GM11168 (cell line): ENCODE results near the gene KRT3.
"Not testable (repeated sequence)": the region's sequence is repeated elsewhere in the genome, so short reads cannot be mapped to it uniquely, and the experiment has no call there.

Experiments
- in situ Hi-C: fragments of 300-500 bp; cut with MboI; formaldehyde crosslinking; loops from one replicate; pipeline ENCODE4 v1.12.0; 2022; ENCODE audit warnings: low sequenced_read_pairs; ENCODE audit not compliant: unreplicated experiment

KRT3 gene

GRCh38 chr12:52799505-52800211 is 3.7 kb upstream of the KRT3 start:
- in situ Hi-C loops, result no loop called here

- in situ Hi-C loops, result no loop called here
Measured at GRCh38 chr12:52798671-52799504, 3.0 kb upstream of the KRT3 start.

DNA sequence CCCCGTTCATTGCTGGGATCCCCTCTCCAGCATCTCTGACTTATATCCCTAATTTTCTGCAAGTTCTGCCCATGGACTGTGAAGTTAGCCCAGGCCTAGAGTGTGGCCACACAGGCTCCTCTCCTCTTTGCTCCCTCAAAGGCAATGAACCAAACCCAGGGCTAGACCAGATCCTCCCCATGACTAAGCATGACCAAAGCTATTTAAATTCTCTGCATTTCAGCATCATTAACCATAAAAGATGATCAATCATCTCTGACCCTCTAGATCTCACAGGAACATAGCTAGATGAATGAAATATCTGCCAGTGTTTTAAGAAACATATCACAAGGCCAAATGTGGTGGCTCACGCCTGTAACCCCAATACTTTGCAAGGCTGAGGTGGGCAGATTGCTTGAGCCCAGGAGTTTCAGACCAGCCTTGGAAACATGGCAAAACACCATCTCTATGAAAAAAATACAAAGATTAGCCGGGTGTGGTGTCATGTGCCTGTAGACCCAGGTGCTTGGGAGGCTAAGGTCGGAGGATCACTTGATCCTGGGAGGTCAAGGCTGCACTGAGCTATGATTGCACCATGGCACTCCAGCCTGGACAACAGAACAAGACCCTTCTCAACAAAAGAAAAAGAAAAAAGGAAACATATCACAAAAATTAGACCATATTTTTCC is 2.2 kb upstream of the KRT3 start:
- in situ Hi-C loops, result no loop called here

DNA sequence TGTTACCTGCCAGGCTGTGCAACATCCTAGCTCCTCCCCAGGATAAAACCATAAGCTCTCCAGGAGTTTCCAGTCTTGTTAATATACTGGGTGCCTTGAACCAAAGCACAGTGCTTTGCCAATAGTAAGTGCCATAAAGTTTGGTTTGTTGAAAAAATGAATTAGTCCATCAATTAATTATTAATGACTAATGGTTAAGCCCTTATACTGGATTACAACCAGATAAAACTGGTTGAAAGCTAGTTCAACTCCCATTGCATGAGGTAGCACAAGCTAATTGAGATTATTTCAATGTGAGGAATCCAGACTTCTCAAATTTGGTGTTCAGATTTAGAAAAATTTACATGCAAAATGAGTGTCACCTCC is 1.6 kb upstream of the KRT3 start:
- in situ Hi-C loops, result no loop called here

GRCh38 chr12:52796839-52797528 is 1.1 kb upstream of the KRT3 start:
- in situ Hi-C loops, result no loop called here

GRCh38 chr12:52796429-52796794 is 495 bp upstream of the KRT3 start:
- in situ Hi-C loops, result no loop called here

GRCh38 chr12:52795332-52795674 is 614 bp downstream of the KRT3 start:
- in situ Hi-C loops, result not testable (repeated sequence)

DNA sequence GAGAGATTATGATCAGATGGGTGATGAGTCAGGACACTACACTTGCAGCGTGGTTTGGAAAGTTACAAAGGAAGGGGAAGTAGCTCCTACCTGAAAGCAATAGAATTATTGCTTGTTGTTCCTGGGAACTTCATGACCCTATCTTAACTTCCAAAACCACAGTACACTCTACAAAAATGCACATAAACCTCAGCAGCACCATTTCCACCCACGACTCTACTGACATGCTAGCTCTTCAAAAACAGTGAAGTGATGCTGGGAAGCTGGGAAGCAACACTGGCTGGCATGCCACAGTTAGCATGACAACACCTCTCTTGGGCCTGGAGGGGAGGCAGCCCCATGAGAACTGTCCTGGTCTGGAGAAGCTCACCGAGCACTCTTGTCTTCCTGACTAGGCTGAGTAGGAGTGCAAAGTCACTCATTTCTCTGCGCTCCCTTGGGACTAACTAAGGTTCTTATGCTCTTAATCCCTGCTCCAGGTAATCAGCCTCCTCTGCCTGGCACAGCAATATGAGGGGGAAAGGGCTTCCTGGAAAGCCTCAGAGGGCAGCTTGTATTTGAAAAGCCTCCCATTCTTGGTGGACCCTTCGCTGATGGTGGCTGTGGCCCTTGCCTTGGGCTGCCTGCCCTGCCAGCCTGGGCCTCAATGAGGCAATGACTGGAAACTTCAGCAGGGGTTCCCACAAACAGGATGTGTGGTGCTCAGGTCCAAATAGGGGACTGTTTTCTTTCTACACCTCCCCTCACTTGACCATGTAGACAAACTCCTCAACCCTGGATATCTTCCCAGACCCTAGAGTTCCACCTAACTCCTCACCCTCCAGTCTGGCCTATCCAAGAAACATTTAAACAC is 1.2 kb downstream of the KRT3 start:
- in situ Hi-C loops, result no loop called here

GRCh38 chr12:52792185-52793029 is 3.5 kb downstream of the KRT3 start:
- in situ Hi-C loops, result no loop called here

GRCh38 chr12:52791271-52792184 is 4.4 kb downstream of the KRT3 start:
- in situ Hi-C loops, result no loop called here

DNA sequence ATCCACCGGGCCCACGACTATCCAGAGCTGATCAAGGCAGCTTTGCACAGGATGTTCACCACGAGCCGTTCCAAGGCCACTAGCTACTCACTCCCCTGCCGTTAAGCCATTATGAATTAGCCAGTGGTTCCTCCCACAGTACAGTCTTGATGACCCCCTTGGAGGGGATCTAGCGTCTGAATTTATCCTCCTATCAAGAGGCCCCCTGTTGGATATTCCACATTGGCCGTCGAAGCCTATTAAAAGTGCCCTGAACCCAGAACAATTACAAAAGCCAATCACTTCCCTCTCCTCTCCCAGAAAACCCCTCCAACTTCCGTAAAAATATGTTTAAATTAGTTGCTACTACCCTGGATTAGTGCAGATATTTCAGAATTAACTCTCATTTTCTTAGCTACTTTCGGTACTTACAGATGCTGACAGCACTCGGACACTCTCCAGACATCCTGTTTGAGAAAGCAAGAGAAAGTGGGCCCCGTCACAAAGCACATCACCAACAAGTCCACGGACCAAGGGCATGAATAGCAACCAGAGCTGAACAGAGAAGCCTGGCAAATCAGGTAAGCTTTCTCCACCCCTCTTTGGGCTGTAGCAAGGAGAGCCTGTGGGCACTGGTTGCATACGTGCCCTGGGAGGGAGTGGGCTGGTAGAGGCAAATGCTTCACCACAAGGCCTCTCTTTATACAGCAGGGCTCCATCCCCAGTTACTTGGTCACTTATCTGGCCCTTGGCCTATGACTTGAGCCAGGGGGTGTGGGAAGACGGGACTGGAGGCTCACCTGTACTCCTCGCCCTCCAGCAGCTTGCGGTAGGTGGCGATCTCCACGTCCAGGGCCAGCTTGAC is 5.3 kb downstream of the KRT3 start:
- in situ Hi-C loops, result no loop called here

DNA sequence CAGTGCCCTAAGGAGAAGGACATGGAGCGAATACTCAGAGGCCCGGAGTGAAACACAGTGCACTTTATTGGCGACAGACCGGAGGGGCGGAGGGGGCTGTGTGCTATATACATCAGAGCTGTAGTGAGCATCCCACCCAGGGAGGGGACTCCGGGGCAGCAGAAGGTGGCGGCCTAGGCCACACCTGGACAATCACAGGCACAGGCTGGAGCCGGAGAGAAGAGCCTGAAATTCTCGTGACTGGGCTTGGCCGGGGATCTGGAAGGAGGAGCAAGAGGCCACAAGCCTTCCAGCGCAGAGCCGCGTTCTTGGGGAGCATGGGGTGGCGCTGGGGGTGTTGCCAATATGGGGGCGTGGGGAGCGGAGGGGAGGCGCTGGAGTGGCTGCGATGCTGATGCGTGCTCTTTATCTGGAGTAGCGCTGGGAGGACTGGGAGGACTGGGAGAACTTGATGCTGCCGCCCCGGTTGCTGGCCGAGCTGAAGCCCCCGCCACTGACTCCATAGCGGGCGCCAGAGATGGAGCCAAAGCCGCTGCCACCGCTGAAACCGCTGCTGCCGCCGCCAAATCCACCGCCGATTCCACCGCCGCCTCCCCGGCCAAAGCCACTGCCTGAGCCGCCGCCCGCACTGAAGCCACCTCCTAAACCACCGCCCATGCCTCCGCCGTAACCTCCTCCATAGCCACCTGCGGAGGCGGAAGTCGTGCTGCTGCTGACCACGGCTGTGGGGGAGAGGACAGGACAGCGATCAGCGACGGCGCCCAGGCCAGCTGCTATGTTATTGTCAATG is 6.1 kb downstream of the KRT3 start:
- in situ Hi-C loops, result no loop called here

DNA sequence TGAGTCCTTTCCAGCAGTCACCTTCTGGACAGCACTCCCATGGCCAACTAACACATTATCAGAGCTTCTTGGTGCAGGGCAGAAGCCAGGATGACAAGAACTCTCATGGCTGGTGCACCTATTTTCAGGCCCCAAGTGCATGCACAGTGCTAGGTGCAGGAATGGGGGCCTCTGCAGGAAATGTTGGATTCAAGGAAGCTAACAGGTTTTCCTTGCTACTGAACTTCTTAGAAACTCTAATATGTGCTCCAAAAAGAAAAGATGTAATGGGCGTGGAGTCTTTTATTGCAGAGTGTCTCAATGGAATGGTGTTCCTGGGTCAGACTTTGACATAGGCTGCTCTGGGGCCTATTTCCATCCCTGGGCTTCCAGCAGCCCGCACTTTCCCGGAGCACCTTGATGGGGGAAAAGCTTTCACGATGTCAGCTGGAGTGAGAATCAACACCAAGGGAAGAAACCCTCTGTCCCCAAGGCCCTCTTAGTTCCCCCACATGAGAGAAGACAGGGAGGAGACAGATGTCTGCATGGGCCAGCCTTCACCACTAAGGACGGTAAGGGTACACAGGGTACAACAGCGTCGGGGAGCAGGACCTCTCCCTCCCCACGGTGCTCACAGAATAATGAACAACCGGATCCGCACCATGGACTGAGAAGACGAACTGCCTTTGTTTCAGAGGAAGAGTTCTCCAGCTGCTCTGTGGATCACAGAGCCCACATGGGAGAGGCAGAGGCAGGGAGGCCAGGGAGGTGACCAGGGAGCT is 6.9 kb downstream of the KRT3 start:
- in situ Hi-C loops, result no loop called here

GRCh38 chr12:52788192-52788875 is 7.6 kb downstream of the KRT3 start:
- in situ Hi-C loops, result no loop called here
